ENCODE measurements around the gene DNAJC21.

DNAJC21 gene

DNA sequence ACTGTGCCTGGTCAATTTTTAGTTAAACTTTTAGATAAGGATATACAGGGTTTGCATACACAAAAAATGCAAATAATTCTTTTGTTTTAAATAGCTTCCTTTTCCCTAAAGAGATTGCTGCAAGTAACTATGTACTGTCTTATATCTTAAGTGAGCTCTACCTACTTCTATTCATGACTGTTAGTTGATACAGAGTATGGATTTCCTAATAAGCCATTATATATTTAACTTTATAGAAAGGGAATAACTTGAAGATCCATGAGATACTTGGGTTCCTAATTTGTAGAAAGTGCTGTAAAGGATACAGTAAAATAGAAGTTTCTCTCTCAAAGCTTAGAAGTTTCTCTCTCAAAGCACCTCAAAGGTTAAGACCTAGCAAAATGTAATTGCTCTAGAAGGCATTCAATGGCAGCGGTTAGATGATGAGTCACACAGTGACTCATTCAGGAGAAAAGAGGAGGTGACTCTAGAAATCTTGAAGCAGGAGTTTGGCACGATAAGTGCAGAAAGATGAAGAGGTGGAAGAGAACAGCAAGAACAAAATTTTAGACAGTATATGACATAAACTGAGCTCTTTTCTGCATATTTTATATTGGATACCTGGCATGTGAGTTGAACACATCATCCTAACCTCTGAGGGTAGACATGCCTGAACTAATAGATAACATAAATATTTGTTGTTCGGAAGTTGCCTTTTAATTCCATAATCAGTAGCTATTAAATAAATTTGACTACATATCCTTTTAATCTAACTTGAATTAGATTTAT is 5.5 kb upstream of the DNAJC21 start:
- H3K9me3 ChIP-seq (ENCODE audit: insufficient read depth, low read length), result no peaks in the 10 kb centered on the region
- H3K27me3 ChIP-seq (ENCODE audit: insufficient read depth, insufficient read length), result no peaks in the 10 kb centered on the region
- TF ChIP-seq YY1 (IDR thresholded peaks at IDR 0.05; ENCODE audit: insufficient read depth, insufficient read length) (no peak), ZNF274 (IDR thresholded peaks at IDR 0.05; ENCODE audit: low read depth, low read length) (no peak), SUZ12 (IDR thresholded peaks at IDR 0.05; ENCODE audit: extremely low read depth, insufficient read depth, insufficient read length) (no peak)
- no peak overlapping the region for H3K4me3 ChIP-seq (ENCODE audit: insufficient read length, low read depth)
- no peak for DNase-seq (ENCODE audit: low read depth, low spot score)
- no peak overlapping the region for H3K9ac ChIP-seq (ENCODE audit: insufficient read length, low read depth)
- peaks cover 87% of the 10 kb centered on the region for H3K36me3 ChIP-seq (ENCODE audit: insufficient read depth, insufficient read length, low read length)
- H3K4me1 ChIP-seq (ENCODE audit: insufficient read depth, insufficient read length), result no peaks in the 10 kb centered on the region

DNA sequence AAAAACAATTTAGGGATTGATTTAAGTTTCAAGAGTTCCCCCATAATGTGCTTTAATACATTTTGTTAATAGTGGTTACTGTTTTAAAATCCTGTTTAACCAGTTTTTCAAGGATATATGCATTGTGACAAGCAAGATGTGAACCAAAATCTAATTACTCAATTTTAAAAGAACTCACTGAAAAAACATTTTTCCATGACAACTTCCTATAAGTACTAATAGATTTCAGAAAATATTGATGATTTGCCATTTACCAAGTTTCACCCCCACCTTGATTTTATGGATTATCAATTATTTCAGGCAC is 4.9 kb upstream of the DNAJC21 start:
- H3K9ac ChIP-seq (ENCODE audit: insufficient read length, low read depth), result no peak overlapping the region
- H3K36me3 ChIP-seq (ENCODE audit: insufficient read depth, insufficient read length, low read length), result peaks cover 82% of the 10 kb centered on the region
- H3K27me3 ChIP-seq (ENCODE audit: insufficient read depth, insufficient read length), result no peaks in the 10 kb centered on the region
- H3K9me3 ChIP-seq (ENCODE audit: insufficient read depth, low read length), result no peaks in the 10 kb centered on the region
- no peaks in the 10 kb centered on the region for H3K4me1 ChIP-seq (ENCODE audit: insufficient read depth, insufficient read length)
- TF ChIP-seq ZNF274 (IDR thresholded peaks at IDR 0.05; ENCODE audit: low read depth, low read length) (no peak), YY1 (IDR thresholded peaks at IDR 0.05; ENCODE audit: insufficient read depth, insufficient read length) (no peak), SUZ12 (IDR thresholded peaks at IDR 0.05; ENCODE audit: extremely low read depth, insufficient read depth, insufficient read length) (no peak)
- H3K4me3 ChIP-seq (ENCODE audit: insufficient read length, low read depth), result no peak overlapping the region
- DNase-seq (ENCODE audit: low read depth, low spot score), result no peak

DNA sequence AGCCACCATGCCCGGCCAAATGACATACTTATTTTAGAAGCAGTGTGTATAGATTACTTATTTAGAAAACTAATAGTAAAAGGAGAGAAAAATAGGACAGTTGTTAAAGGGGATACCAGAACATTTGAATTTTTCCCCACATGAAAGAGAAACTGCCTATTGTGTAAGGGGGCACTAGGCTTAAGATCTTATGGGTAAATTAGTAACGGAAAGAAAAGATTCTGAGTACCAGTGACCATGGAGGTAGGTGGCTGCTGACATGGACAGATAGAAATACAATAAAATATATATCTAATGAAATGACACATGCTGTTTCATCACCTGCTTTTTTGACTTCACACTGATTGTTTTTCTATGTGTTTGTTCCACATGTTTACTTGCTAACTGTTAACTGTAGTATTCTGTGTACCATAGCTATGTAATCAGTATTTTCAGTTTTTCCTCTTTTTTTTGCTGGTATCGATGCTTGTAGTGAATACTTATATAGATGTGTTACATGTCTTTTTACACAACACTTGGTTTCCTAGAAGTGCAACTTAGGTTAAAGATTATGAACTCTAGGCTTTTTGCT is 3.0 kb upstream of the DNAJC21 start:
- no peaks in the 10 kb centered on the region for H3K27me3 ChIP-seq (ENCODE audit: insufficient read depth, insufficient read length)
- TF ChIP-seq SUZ12 (IDR thresholded peaks at IDR 0.05; ENCODE audit: extremely low read depth, insufficient read depth, insufficient read length), result no peak
- no peak for DNase-seq (ENCODE audit: low read depth, low spot score)
- H3K9ac ChIP-seq (ENCODE audit: insufficient read length, low read depth), result no peak overlapping the region
- no peak overlapping the region for H3K4me3 ChIP-seq (ENCODE audit: insufficient read length, low read depth)
- H3K9me3 ChIP-seq (ENCODE audit: insufficient read depth, low read length), result no peaks in the 10 kb centered on the region
- no peaks in the 10 kb centered on the region for H3K4me1 ChIP-seq (ENCODE audit: insufficient read depth, insufficient read length)
- H3K36me3 ChIP-seq (ENCODE audit: insufficient read depth, insufficient read length, low read length), result peaks cover 62% of the 10 kb centered on the region

DNA sequence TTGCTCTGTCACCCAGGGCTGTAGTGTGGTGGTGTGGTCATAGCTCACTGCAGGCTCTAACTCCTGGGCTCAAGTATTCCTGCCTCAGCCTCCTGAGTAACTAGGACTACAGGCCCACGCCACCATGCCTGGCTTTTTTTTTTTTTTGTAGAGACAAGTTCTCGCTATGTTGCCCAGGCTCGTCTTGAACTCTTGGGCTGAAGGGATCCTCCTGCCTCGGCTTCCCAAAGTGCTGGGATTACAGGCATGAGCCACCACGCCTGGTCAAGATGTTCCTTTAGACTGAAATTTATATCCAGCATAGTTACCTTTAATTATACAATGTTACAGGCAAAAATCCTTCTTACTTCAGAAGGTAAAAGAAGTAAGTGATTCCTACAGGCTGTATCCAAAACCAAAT is 1.6 kb upstream of the DNAJC21 start:
- TF ChIP-seq YY1 (IDR thresholded peaks at IDR 0.05; ENCODE audit: insufficient read depth, insufficient read length), result no peak
- no peak for TF ChIP-seq ZNF274 (IDR thresholded peaks at IDR 0.05; ENCODE audit: low read depth, low read length)
- no peak for TF ChIP-seq SUZ12 (IDR thresholded peaks at IDR 0.05; ENCODE audit: extremely low read depth, insufficient read depth, insufficient read length)
- peaks cover 53% of the 10 kb centered on the region for H3K36me3 ChIP-seq (ENCODE audit: insufficient read depth, insufficient read length, low read length)

DNA sequence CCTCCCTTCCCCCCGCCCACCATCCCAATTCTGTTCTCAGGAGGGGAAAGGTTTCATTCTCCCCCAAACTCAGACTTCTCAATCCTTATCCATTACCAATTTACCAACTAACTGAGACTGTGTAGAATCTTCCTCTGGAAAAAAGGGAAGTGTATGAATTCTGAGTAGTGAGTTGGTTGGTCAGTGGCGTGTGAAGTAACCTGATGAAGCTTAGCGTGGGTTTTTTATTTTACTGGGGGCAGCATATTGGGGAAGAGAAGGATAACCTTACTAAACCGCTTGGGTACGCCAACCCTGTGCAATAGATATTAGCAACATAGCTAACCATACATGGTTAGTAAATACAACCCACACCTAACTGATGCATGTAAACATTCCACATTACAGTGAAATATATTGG is 1.1 kb upstream of the DNAJC21 start:
- DNase-seq (ENCODE audit: low read depth, low spot score), result no peak
- Histone ChIP-seq H3K27me3 (ENCODE audit: insufficient read depth, insufficient read length) (no peaks in the 10 kb centered on the region), H3K4me3 (ENCODE audit: insufficient read length, low read depth) (no peak overlapping the region), H3K36me3 (ENCODE audit: insufficient read depth, insufficient read length, low read length) (peaks cover 50% of the 10 kb centered on the region), H3K9ac (ENCODE audit: insufficient read length, low read depth) (no peak overlapping the region), H3K4me1 (ENCODE audit: insufficient read depth, insufficient read length) (no peaks in the 10 kb centered on the region), H3K9me3 (ENCODE audit: insufficient read depth, low read length) (no peaks in the 10 kb centered on the region)
- TF ChIP-seq SUZ12 (IDR thresholded peaks at IDR 0.05; ENCODE audit: extremely low read depth, insufficient read depth, insufficient read length) (no peak), YY1 (IDR thresholded peaks at IDR 0.05; ENCODE audit: insufficient read depth, insufficient read length) (no peak), ZNF274 (IDR thresholded peaks at IDR 0.05; ENCODE audit: low read depth, low read length) (no peak)

More for the DNA sequence above, 1.6 kb upstream of the DNAJC21 start:
- no peak for DNase-seq (ENCODE audit: low read depth, low spot score)
- Histone ChIP-seq H3K9ac (ENCODE audit: insufficient read length, low read depth) (no peak overlapping the region), H3K27me3 (ENCODE audit: insufficient read depth, insufficient read length) (no peaks in the 10 kb centered on the region), H3K4me1 (ENCODE audit: insufficient read depth, insufficient read length) (no peaks in the 10 kb centered on the region), H3K4me3 (ENCODE audit: insufficient read length, low read depth) (no peak overlapping the region), H3K9me3 (ENCODE audit: insufficient read depth, low read length) (no peaks in the 10 kb centered on the region)

DNA sequence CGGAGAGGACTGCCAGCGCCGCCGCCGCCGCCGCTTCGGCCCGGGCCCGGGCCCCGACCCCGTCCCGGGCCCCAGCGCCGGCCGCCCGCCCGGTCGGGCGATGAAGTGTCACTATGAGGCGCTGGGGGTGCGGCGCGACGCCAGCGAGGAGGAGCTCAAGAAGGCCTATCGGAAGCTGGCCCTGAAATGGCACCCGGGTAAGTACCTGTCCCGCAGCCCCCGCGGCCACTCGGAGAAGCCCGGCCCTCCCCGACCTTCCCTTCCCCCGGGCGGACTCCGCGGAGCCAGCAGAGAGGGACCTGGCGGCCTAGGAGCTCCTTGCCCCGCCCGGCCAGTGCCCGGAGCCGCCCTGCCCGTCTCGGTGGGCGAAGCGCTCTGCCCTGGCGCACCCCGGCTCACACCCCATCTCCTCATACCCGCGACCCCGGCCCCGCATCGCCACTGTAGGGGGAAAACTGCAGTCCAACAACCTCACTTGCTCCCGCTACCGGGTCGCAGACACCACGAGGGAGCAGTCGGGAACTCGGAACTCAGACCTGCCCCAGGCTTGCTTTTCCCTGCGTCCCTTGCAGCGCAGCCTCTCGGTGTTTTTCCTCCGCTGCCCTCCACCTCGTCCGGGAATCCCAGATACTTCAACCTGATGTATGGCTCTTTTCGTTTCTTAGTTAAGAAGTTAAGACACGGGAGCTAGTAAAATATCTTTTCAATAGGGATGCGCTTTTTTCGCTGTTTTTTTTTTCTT is 532 bp downstream of the DNAJC21 start:
- Histone ChIP-seq H3K9me3 (ENCODE audit: insufficient read depth, low read length) (no peaks in the 10 kb centered on the region), H3K4me3 (ENCODE audit: insufficient read length, low read depth) (peak overlapping the region; percentile 80), H3K27me3 (ENCODE audit: insufficient read depth, insufficient read length) (no peaks in the 10 kb centered on the region), H3K9ac (ENCODE audit: insufficient read length, low read depth) (peak overlapping the region; percentile 90), H3K36me3 (ENCODE audit: insufficient read depth, insufficient read length, low read length) (peaks cover 43% of the 10 kb centered on the region), H3K4me1 (ENCODE audit: insufficient read depth, insufficient read length) (no peaks in the 10 kb centered on the region)
- TF ChIP-seq SUZ12 (IDR thresholded peaks at IDR 0.05; ENCODE audit: extremely low read depth, insufficient read depth, insufficient read length) (no peak), ZNF274 (IDR thresholded peaks at IDR 0.05; ENCODE audit: low read depth, low read length) (no peak), YY1 (IDR thresholded peaks at IDR 0.05; ENCODE audit: insufficient read depth, insufficient read length) (no peak)
- peak; percentile 46 for DNase-seq (ENCODE audit: low read depth, low spot score)

DNA sequence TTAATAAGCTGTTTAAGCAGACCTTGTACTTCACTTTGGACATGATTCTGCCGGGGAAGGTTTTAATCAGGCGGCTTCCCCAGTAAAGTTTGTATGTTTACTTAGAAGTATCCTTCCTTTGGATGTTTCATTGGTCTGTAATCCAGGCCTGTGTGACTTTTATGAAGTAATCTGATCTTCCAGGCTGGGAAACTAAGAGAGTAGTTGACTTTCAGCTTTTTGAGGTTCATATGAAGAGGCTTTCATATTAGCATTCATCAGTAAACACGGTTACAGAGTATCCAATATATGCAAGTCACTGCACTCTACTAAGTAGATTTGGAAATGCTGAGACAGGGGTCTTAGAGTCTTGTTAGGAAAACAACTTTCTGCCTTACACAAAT is 1.1 kb downstream of the DNAJC21 start:
- Histone ChIP-seq H3K4me3 (ENCODE audit: insufficient read length, low read depth) (peak overlapping the region; percentile 80), H3K4me1 (ENCODE audit: insufficient read depth, insufficient read length) (no peaks in the 10 kb centered on the region), H3K36me3 (ENCODE audit: insufficient read depth, insufficient read length, low read length) (peaks cover 38% of the 10 kb centered on the region), H3K9ac (ENCODE audit: insufficient read length, low read depth) (peak overlapping the region; percentile 90), H3K27me3 (ENCODE audit: insufficient read depth, insufficient read length) (no peaks in the 10 kb centered on the region), H3K9me3 (ENCODE audit: insufficient read depth, low read length) (no peaks in the 10 kb centered on the region)
- TF ChIP-seq YY1 (IDR thresholded peaks at IDR 0.05; ENCODE audit: insufficient read depth, insufficient read length), result no peak
- TF ChIP-seq SUZ12 (IDR thresholded peaks at IDR 0.05; ENCODE audit: extremely low read depth, insufficient read depth, insufficient read length), result no peak
- TF ChIP-seq ZNF274 (IDR thresholded peaks at IDR 0.05; ENCODE audit: low read depth, low read length), result no peak
- no peak for DNase-seq (ENCODE audit: low read depth, low spot score)

All from NT2/D1 (cell line).